AG04449 (cell line): ENCODE results near the gene SF3B5.
A peak's percentile ranks its signal among the peaks of the same experiment; 100 is the strongest.

Experiments used
- CTCF ChIA-PET: fragments of 350-600 bp; formaldehyde crosslinking; extraction: SDS; loops from one replicate; lab custom pipeline; 2021; ENCODE audit warnings: antibody characterized with exemption; lab: Yijun Ruan, JAX
- POLR2A ChIA-PET: fragments of 400-600, 350-600 bp; formaldehyde crosslinking; extraction: SDS; loops from one replicate; lab custom pipeline; 2020; ENCODE audit warnings: antibody characterized with exemption, inconsistent platforms; lab: Yijun Ruan, JAX
- DNase-seq: peaks from one replicate; pipeline ENCODE4 v3.0.0-alpha.2; 2010; ENCODE audit warnings: low read depth, low spot score
- H3K4me3 ChIP-seq: 2 replicates; pipeline ENCODE4 v1.5.1; 2011; ENCODE audit warnings: low read depth, mild to moderate bottlenecking, control low read depth, low read length
- TF ChIP-seq, protein P1 (sequence below): IDR thresholded peaks from one replicate; pipeline ENCODE4 v1.5.1; 2011; ENCODE audit warnings: mild to moderate bottlenecking, moderate library complexity, low read length, control low read depth, inconsistent platforms; ENCODE audit not compliant: insufficient read depth; ENCODE audit errors: missing control alignments

The SF3B5 gene

DNA sequence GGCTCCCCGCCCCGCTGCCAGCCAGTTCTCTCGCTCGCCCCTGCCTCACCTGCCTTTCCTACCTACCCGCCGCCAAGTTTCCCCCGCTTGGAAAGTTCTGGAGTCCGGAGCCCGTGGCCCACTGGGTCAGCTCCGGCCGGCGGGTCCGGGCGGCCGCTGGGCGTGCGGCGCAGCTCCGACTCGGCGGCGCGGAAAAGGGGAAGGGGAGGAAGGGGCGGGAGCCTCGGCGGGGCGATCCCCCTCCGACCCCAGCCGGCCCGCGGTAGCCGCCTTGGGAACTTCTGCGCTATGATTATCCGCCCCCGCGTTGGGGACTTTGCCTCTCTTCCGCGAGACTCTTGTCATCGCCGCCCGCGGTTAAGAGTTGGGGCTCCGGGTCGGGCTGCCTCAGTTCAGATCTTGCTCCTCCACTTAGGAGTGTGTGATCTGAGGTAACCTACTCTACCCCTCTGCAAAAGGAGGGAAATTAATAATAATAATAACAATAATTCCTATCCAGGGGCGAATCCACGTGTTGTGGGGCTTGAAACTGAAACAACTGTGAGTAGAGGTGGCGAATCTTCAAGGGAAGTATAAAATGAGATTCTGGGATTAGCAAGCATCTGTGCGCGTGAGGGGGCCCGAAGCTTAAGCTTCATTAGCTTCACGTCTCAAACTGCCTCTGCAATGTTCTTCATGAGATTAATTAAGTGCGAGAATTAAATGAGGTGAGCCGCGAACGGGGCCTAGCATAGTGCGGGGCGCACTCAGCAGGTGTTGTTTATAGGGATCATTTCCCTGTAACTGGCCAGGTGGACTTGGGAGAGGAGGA, 30.8 kb downstream of the SF3B5 start:
- POLR2A ChIA-PET, result no interaction called here
- CTCF ChIA-PET, result interaction anchor here (0.7 kb wide), 1 partner anchor 51 kb away, joined by 4 read pairs; no protein-coding TSS in a partner anchor

DNA sequence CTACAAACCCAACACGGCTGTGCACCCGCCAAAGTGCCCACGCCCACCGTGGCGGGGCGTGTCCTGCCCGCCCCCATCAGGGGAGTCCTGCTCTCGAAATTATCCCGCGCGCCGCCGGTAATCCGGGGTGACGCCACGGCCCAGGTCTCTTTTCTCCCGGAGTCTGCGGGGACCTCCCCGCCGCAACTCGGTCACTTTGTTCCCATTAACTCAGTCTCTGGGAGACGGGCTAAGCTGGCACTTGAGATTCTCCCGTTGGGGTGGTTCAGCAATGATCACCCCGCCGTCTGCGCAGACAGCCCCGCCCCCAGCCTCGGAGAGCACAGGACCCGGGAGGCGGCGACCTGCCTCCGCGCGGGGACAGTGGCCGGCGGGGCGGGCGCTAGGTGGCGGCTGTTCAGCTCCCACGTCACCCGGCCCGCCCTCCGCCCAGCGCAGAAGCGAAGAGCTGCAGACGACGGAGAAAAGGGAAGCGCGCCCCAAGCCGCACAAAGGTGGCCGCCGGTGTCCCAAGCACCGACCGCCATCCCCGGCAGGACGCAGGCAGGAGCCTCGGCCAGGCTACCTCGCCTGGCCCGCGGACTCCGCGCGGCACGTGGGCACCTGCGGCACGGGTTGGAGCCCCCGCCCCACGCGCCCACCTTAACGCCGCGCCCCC, 31.5 kb downstream of the SF3B5 start:
- TF ChIP-seq, protein P1, sequence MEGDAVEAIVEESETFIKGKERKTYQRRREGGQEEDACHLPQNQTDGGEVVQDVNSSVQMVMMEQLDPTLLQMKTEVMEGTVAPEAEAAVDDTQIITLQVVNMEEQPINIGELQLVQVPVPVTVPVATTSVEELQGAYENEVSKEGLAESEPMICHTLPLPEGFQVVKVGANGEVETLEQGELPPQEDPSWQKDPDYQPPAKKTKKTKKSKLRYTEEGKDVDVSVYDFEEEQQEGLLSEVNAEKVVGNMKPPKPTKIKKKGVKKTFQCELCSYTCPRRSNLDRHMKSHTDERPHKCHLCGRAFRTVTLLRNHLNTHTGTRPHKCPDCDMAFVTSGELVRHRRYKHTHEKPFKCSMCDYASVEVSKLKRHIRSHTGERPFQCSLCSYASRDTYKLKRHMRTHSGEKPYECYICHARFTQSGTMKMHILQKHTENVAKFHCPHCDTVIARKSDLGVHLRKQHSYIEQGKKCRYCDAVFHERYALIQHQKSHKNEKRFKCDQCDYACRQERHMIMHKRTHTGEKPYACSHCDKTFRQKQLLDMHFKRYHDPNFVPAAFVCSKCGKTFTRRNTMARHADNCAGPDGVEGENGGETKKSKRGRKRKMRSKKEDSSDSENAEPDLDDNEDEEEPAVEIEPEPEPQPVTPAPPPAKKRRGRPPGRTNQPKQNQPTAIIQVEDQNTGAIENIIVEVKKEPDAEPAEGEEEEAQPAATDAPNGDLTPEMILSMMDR, result peak; percentile 34
- H3K4me3 ChIP-seq, result peak overlapping the region; percentile 58
- ChIA-PET POLR2A (no interaction called here), CTCF (interaction anchor here (0.7 kb wide), 2 partner anchors 24 to 50 kb away, joined by 3 to 4 read pairs; no protein-coding TSS in a partner anchor)
- no peak for DNase-seq

More for the DNA sequence above, 30.8 kb downstream of the SF3B5 start:
- peak overlapping the region; percentile 58 for H3K4me3 ChIP-seq
- no peak for DNase-seq
- TF ChIP-seq, protein P1, result no peak

DNA sequence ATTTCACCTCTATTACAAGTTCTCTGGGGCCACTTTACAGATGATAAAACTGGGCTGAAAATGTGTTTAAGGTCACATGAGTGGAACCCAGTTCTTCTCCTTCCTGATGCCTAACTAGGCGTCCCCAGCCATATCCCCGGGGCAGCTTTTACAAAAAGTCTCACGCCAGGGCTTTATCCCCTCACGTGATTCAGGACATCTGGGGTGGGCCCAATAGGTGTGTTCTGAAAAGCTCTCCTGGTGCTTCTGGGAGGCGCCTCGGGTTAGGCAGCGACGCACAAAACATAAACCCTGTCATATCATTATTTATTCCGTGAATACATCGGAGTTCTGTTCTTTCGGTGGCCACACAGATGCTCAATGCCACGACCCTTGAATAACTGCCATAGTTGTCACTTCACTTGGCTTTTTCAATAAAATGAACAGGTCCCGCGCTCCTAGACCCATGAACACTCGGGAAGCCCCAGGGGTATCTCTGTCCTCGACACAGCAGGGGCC, 32.1 kb downstream of the SF3B5 start:
- CTCF ChIA-PET, result interaction anchor here (0.7 kb wide), 1 partner anchor 23 kb away, joined by 3 read pairs; no protein-coding TSS in a partner anchor
- TF ChIP-seq, protein P1, result no peak
- POLR2A ChIA-PET, result no interaction called here
- H3K4me3 ChIP-seq, result peak overlapping the region; percentile 58
- no peak for DNase-seq

DNA sequence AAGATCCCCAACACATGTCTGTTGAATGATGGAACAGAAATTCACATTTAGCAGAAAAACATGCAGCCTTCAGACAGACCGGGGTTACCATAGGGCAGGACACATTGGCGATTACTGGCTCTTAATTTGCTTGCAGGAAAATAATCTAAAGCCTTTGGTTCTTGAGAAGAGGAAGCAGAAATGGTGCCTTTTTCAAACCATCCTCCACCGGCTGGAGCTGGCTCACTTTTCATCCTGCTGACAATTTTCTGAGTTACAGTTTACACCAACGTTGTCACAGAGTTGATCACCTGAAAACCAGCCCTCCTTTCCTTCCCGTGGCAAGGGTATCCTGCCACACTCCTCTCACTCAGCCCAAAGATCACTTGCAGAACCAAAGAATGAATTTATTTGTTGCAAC, 32.6 kb downstream of the SF3B5 start:
- CTCF ChIA-PET, result no interaction called here
- no peak overlapping the region for H3K4me3 ChIP-seq
- TF ChIP-seq, protein P1, result no peak
- no peak for DNase-seq
- POLR2A ChIA-PET, result no interaction called here

DNA sequence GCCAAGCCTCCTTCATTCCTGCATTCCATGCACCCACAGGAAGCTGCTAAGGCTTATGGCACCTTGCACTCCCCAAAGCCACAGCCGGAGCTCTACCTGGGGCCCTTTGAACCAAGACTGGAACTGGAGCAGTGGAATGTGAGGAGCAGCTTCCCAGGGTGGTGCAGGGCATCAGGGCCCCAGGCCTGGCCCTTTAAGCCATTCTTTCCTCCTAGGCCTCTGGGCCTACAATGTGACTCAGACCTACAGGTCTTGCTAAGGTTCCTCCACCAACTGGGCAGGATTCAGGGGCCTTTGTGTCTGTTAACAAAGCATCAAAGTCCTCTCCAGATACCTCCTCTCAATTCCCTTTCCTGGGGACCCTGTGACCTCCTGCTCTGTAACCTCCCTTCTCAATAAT, 36.2 kb downstream of the SF3B5 start:
- DNase-seq, result no peak
- TF ChIP-seq, protein P1, result no peak
- POLR2A ChIA-PET, result no interaction called here
- H3K4me3 ChIP-seq, result no peak overlapping the region
- CTCF ChIA-PET, result interaction anchor here (1.1 kb wide), 1 partner anchor 45 kb away, joined by 3 read pairs; no protein-coding TSS in a partner anchor
